Stimulated activated CD4-positive, alpha-beta T cell treated with anti-CD3 and anti-CD28 coated beads, TNF-alpha, amount 100 ng/mL, for 48 hours (primary cell): ENCODE results near the gene PICALM.
A peak's percentile ranks its signal among the peaks of the same experiment; 100 is the strongest.
"Not testable (repeated sequence)": the region's sequence is repeated elsewhere in the genome, so short reads cannot be mapped to it uniquely, and the experiment has no call there.

ENCODE experiments used
- DNase-seq, 3 donors: peaks; one replicate each; pipeline ENCODE4 v3.0.0-alpha.2; 2020; ENCODE audit warnings: low read depth in 3 of 3

Gene PICALM, protein sequence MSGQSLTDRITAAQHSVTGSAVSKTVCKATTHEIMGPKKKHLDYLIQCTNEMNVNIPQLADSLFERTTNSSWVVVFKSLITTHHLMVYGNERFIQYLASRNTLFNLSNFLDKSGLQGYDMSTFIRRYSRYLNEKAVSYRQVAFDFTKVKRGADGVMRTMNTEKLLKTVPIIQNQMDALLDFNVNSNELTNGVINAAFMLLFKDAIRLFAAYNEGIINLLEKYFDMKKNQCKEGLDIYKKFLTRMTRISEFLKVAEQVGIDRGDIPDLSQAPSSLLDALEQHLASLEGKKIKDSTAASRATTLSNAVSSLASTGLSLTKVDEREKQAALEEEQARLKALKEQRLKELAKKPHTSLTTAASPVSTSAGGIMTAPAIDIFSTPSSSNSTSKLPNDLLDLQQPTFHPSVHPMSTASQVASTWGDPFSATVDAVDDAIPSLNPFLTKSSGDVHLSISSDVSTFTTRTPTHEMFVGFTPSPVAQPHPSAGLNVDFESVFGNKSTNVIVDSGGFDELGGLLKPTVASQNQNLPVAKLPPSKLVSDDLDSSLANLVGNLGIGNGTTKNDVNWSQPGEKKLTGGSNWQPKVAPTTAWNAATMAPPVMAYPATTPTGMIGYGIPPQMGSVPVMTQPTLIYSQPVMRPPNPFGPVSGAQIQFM

DNA sequence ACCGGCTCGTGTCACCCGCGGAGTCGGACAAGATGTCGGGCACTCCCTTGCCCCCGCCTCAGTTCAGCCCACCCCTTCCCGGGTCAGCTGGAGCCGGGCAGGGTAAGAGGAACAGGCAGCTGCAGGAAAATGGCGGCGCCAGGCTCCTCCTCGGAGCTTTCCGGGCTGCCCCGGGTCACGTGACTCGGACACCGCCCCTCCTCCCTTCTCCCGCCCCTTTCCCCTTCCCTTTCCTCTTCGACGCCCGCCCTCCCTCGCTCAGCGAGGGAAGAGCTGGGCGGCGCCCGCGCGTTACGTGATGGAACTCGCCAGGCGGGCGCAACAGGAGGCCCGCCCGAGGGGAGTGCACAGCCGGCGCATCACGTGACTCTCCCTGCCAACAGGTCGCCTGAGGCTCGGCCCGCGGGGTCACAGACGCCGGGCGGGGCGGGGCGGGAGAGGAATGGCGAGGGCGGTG lies at the start of gene PICALM:
Gene PICALM, minus strand, starts transcription at position 134 of the 457 bp plus-strand sequence. CDS start 304 bp downstream, outside the sequence.
- peak; percentile 92 to 97 (median 94) for DNase-seq

DNA sequence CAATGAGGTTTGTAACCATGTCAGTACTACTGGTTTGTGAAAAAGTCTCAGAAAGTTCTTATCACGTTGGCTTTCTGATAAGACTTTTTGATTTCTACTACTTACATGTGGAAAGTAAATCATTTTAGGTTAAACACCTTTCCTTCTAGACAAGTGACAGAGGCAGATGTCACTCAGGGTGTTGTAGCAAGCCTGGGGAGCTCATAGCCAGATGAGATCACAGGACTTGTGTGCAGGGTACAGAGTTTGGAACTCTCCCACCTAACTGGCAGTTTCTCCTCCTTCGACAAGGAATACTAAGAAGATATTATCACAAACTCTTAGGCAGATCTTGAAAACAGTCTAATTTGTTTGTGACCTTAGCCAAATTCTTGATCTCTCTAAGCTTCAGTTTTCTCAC lies 49.4 kb upstream of the PICALM start:
- no peak for DNase-seq

DNA sequence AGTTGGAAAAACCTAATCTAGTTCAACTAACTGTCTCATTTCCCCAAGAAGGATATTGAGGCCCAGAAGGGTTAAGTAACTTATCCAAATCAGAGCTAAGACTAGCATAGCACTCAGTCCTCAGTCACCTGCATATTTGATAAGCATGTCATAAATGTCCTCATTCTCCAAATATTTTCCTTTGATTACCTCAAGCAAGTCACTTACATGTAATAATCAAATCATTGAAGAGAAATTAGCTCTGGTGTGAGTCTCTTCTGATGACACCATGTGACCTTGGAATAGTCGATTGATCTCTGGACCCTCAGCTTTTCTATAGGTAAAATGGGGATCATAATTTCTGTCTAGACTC lies 48.8 kb upstream of the PICALM start:
- DNase-seq, result no peak

DNA sequence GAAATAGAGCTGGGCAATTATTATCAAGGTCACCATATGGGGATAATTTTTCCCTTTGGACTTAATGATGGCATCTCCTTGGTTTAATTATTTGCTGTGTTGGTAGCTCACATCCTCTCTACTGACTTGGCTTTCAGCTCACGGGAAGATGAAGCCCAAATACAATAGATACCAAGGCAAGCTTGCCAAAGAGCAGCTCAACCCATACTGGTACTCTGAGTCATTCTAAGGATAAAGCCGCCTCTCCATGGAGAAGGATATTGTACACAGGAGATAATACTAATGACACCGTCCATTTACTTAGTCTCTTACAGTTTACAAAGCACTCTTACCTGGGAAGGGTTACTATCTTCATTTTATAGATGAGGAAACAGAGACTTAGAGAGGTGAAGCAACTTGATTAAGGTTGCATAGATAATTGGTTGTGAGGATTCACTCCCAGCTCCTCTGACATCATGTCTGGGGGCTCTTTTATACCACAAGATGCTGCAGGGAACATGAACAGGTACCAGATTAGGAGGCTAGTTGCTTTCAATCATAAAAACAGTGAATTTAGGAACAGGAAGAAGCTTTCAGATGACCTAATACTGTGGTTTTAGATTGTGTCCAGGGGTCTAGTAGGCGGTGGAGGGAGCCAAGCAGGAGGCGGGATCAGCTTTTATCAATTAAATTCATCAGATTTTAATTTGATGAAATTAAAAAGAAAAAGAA lies 48.3 kb upstream of the PICALM start:
- no peak for DNase-seq

DNA sequence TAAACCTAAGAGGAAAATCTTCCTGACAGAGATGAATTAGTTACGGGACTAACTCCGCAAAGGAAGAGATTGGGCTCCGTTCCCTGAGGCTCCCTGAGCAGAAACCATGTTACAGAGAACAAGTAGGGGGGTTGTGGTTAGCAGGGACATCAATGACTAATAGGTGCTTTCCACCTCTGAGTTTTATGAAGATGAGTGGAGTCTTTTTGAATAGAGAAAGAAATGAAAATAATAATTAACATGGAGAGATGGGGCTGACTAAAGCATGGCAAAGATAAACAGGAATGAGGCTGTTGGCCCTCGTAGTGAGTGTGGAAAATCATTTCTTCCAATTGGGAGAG lies 47.5 kb upstream of the PICALM start:
- no peak for DNase-seq

DNA sequence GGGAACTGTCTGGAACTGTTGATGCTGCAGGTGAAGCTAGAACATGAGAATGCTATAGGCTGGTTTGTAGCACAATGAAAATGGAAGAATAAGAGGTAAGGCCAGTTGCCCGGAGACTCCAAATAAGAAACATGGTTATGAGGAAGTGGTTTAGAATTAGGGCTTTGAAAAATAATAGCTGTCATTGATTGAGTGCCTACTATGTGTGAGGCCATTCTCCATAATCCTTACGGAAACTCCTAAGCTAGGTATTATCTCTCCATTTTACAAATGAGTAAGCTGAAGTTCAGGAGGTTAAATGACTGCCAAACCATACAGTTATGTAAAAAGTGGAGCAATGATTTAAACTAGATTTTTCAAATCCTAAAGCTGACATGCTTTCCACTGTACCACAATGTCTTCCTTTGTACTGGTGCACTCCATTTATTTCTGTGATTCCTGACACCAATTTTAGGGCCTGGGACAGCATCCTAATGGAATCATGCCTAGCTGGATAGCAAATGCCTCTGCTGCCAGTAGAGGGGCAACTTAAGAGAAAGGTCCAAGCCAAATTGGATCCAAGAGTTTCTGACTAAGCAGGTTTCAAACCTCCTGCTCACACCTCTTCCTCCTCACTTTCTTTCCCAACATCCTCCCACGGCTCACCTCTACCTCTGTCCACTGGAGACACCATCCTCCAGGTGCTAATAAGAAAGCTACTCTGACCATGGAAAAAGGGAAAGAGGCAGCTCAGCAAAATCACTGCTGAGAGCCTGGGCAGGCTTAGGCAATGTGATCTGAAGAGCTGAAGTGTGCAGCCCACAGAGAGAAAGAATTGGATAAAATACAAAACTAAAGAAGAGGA lies 46.9 kb upstream of the PICALM start:
- DNase-seq, result no peak

DNA sequence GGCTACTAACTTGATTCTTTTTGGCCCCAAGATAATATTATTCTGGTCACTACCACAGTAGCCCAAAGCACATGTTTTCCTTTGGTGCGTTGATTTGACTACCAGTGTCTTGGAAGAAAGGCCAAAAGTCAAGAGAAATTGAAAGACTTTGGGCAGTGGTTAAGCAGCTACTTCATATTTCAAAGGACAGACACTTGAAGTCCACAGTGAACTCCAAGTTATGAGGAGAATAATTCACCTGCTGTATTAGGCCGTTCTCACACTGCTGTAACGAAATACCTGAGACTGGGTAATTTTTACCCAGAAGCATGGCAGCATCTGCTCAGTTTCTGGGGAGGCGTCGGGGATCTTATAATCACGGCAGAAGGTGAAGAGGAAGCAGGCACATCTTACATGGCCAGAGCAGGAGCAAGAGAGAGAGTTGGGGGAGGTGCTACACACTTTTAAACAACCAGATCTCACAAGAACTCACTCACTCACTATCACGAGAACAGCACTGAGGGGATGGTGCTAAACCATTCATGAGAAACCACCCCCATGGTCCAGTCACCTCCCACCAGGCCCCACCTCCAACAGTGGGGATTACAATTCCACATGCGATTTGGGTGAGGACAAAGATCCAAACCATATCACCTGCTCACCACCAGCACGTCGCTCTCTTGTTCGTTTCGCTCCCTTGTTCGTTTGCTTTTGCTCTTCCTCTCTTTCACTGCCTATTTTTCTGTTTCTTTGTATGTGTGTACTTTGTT lies 40.2 kb upstream of the PICALM start:
- no peak for DNase-seq

DNA sequence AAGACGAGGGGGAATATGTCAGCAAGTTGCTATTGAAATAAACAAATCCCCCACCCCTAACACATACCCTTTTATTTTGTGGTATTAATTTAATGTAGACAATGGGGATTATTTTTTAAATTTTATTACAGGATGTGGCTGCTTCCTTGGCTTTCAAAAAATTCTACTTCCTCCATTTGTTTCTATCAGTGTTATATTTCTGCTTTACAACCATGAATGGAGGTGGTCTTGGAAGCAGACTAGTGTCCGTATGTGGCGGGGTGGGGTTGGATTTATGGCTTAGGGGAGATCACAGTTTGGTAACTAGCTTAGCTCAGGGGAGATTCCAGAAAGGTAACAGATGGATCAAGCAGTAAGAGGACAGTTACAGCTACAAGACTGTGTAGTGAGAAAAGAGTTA lies 39.3 kb upstream of the PICALM start:
- DNase-seq, result no peak

DNA sequence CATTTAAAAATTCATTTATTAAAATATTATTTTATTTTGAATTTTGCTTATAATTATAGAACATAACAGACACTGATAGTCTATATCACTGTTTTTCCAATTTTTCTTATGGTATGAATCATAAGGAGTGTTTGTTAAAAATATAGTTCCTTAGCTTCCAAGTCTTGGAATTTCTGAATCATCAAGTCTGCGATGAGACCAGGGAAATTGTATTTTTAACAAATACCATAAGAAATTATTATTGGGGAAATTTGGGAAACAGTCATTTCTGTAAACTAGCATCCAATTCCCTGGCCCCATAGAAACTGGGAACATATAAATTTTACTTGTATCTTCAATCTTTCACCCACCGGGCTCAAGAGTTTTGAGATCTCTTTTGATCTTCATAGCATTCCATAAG lies 38.0 kb upstream of the PICALM start:
- DNase-seq, result no peak

DNA sequence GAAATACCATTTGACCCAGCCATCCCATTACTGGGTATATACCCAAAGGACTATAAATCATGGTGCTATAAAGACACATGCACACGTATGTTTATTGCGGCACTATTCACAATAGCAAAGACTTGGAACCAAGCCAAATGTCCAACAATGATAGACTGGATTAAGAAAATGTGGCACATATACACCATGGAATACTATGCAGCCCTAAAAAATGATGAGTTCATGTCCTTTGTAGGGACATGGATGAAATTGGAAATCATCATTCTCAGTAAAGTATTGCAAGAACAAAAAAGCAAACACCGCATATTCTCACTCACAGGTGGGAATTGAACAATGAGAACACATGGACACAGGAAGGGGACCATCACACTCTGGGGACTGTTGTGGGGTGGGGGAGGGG lies 37.1 kb upstream of the PICALM start:
- DNase-seq, result not testable (repeated sequence)

DNA sequence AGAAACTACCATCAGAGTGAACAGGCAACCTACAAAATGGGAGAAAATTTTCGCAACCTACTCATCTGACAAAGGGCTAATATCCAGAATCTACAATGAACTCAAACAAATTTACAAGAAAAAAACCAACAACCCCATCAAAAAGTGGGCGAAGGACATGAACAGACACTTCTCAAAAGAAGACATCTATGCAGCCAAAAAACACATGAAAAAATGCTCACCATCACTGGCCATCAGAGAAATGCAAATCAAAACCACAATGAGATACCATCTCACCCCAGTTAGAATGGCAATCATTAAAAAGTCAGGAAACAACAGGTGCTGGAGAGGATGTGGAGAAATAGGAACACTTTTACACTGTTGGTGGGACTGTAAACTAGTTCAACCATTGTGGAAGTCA lies 36.7 kb upstream of the PICALM start:
- not testable (repeated sequence) for DNase-seq

DNA sequence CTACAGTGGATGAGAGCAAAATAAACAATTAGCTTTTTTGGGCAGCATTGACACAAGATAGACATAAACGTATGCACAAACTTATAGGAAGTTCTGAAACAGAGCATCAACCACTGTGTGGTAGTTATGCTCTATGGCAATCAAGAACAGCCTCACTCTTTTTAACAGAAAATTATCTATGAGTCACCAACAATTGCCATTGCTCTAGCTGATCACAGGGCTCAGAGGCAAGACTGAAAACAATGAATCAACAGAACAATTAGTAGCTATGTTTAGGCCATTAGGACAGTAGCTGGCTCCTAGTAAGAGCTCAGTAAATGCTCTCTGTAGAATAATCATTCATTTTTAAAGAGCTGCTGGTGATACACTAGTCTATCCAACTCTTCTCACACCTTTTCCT lies 34.9 kb upstream of the PICALM start:
- DNase-seq, result no peak

DNA sequence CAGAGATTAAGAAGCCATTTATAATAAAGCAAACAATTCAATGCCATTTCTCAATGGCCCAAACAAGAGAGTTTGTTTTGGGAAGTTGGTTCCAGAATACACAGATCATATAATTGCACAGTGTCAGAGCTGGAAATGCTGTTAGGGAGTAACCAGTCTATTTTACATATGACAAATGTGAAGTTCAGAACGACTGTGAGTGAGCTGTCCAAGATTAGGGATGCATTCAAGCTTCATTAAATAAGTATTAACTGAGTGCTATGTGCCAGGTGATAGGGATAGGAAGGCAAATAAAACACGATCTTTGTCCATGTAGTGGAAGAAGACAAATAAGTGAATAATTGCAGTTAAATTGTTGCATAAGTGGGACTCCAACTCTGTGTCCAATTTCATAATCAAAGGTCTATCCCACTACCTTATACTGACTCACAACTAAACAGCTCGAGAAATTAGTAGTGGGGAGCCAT lies 33.1 kb upstream of the PICALM start:
- DNase-seq, result no peak

DNA sequence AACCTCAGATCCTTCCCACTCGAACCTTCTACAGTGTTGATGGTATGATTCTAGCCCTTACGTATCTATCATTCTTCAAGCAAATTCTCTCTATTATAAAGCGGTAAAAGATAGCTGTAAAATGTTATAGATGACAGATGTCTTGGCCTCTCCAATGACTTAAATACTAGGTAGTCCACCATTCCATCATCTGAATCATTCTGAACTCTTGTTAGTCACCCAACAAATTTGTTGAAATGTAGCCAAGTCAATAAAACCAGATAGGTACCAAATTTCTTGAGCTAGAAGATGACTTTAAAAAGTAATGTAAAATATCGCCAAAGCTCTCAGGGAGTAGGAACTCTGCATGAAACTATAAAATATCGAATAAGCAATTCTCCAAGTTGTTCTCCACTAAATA lies 32.6 kb upstream of the PICALM start:
- DNase-seq, result no peak

DNA sequence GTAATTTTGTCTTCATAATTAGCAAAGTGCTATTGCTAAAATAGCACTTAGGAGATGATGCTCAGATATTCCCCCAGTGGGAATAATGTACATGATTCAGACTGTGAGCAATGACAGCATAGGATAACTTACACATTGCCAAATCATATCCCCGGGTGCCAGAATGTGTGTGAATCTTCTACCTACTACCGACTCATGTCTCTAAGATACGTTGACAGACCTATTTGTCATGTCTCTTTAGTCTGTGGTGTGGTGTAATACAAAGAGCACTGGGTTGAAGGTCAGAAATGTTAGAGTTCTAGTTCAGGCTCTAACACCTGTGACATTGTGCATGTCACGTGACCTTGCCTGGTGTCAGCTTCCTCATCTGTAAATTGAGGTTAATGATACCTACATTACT lies 31.0 kb upstream of the PICALM start:
- peak in 1 of 3 donors; percentile 5 for DNase-seq

DNA sequence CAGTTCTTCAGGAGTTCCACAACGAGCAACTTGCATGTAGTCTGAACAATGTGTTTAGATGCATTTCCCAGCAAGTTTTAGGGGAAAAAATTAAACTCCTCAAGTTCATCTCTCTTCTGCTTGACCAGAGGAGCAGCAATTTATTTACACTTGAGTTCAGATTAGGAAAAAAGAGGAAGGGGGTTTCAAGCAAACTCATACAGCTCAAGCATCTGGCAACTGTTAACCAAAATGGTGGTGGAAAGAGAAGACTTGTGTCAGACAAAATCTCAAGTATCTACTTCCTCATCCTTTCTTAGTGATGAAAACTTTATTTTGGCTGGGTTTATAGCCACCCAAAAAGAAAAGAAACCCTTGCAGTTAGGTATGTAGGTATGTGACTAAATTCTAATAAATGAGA lies 29.1 kb upstream of the PICALM start:
- DNase-seq, result no peak

DNA sequence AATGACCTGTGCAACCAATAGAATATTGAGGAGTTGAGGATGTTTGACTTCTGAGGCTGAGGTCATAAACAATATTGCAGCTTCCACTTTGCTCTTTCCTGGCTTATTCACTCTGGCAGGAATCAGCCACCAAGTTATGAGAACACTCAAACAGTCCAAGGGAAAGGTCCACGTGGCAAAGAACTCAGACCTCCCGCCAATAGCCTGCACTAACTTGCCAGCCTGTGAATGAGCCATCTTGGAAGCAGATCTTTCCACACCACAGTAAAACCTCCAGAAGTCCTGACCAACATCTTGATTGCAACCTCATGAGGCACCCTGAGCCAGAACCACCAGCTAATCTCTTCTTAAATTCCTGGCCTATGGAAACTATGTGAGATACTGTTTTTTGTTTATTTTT lies 22.7 kb upstream of the PICALM start:
- DNase-seq, result no peak

DNA sequence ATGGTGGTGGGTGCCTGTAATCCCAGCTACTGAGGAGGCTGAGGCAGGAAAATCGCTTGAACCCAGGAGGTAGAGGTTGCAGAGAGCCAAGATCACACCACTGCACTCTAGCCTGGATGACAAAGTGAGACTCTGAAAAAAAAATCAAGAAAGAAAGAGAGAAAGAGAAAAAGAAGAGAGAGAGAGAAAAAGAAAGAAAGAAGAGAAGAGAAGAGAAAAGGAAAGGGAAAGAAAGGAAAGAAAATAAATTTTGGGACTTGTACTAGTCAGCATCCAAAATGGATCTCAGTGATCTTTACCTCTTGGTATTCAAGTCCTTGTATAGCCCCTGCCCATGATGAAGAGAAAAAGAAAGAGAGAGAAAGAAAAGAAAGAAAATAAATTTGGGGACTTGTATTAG lies 22.2 kb upstream of the PICALM start:
- DNase-seq, result no peak

DNA sequence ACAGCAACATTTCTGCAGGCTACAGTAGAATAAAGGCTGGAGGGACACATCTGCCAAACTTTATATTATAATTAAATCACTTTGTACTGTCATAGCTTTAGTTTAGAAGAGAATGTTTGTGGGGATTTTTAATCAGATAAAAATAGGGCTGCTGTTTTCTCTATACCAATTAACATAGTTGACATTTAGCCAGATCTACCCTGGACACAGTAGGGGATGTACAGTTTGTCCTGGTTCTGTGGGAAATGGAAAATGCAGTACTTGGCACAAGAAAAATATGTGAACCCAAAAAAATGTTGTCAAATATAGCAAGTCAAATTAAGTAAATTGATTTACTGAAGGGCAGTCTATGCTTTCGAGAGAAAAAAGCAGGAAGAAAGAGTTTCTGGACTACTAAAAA lies 20.8 kb upstream of the PICALM start:
- no peak for DNase-seq

DNA sequence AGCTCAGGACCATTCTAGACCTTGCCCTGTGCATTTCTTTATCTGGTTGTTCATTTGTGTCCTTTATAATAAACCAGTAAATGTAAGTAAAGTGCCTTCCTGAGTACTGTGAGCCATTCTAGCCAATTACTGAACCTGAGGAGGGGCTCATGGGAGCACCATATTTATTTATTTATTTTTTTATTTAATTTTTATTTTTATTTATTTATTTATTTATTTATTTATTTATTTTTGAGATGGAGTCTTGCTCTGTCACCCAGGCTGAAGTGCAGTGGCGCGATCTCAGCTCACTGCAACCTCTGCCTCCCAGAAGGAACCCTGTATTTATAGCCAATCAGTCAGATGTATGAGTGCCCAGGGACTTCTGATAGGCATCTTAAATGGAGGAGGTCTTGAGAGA lies 18.8 kb upstream of the PICALM start:
- DNase-seq, result not testable (repeated sequence)

DNA sequence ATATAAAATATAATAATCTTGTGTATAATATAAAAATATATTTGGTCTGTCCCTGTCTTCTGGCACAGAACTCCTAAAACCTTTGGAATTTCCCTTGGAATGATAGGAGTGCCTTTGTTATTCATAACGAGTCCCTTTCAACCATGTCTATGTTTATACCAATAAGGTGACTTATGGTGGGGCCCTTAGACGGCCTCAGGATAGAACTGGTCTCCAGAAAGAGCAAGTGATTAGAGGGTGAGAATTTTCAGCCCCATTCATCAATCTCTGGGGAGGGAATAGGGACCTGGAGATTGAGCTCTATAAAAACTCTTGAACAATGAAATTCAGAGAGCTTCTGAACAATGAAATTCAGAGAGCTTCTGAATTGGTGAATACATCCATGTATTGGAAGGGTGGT lies 18.4 kb upstream of the PICALM start:
- DNase-seq, result no peak
